Right renal pelvis (tissue), 4 donors: ENCODE measurements around the gene CCDC102A. TPM values are rescaled to one million over a fixed set of nuclear protein-coding genes. Genes with fewer than 3 reads are reported as not detected.

Experiments used
- DNase-seq, 4 donors: peaks; one replicate each; pipeline ENCODE4 v3.0.0-alpha.2; 2013; ENCODE audit warnings: low read depth in 4 of 4, low spot score in 3 of 4, missing footprints in 1 of 4
- polyA plus RNA-seq, 4 donors: library from polyadenylated mRNA; unstranded; fragments of 120-200 nt; gene quantifications; one replicate each; pipeline ENCODE4 v1.2.1, GENCODE V29; 2013; ENCODE audit not compliant: insufficient read length in 4 of 4

Gene CCDC102A
- polyA plus RNA-seq, 4 donors: 17.5 to 20.3 (median 18.0) TPM

DNA sequence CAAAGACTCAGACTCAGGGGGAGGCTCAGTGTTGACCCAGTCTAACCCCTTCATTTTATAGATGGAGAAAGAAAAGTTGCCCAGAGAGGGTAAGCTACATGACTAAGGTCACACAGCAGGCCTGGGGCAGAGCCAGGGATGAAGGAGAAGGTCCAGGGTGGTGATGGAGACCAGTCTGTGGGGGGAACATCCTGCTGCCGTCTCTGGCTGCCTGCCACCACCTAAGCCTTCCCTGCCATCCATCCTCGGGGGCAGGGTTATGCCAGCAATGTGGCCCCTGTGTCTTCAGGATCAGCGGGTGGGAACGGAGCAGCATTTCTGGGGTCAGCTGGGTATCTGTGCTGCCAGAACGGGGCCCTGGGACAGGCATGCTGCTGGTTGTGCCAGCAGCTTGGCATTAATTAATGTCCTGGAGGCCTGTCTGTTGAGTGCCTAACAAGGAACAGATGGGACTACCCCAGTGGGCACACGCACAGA lies 55.6 kb downstream of the CCDC102A start:
- no peak for DNase-seq

DNA sequence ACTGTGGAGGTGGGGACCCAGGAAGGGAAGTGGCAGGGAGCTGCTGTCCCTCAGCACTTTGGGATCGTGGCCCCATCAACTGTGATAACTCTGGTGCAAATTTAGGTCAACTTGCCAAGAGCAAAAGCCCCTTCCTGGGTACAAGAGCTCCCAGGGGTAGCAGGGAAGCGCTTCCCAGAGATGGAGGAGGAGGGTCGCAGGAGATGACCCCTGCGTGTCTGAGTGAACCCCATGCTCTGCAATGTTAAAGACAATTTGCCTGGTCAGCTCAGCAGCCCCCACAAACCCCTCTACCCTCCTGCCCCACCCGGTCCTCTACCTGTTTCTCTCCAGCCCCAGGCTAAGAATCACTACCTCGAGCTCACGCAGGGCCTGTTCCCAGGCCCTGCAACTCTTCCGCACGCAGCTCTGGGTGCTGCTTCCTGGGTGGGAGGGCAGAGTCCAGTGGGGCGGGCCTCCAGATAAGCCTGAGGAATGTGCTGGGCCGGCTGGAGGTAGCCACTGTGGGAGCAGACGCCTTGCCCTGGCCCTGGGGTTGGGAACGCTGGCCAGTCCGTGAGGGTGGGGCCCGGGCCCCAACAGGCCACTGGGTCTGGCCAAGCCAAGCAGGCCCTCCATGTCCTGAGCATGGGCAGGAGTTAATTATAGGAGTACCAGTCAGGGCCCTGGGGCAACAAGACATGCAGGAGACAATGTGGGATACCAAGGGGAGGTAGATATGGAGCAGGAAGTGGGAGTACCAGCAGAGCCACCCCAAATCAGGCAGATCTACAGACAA lies 56.2 kb downstream of the CCDC102A start:
- DNase-seq: no peak

DNA sequence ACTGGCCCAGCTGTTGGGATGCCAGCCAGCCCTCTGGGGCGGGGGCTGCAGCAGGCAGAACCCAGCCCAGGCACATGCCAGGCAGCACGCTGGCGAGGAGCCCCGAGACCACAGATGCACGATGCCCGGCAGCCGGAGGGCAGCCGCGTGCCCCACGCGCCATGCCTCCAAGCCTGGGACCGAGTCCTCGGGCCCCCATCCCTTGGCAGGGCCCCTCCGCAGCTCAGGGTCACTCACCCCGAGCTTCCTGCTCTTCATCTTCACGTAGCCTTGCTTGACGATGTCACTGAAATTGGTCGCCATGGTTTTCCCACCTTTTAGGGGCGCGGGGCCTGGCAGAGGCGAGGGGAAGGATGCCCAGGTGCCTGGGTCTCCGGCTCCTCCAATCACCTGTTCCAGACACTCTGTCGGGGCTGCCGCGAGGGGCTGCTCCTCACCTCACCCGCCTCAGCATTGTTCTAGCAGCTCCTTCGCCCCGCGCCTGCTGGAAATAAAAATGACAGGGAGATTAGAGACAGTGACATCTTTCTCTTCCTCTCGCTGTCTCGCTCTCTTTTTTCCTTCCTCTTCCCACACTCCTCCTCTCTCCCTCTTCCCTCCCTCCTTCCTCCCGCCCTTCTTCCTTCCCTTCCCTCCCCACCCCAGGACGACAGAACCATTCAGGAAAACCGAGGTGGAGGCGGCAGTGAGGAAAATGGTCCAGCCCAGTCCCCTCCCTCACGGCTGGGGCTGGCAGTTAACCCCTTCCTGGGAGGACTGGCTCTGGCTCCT lies 57.0 kb downstream of the CCDC102A start:
- DNase-seq: no peak

DNA sequence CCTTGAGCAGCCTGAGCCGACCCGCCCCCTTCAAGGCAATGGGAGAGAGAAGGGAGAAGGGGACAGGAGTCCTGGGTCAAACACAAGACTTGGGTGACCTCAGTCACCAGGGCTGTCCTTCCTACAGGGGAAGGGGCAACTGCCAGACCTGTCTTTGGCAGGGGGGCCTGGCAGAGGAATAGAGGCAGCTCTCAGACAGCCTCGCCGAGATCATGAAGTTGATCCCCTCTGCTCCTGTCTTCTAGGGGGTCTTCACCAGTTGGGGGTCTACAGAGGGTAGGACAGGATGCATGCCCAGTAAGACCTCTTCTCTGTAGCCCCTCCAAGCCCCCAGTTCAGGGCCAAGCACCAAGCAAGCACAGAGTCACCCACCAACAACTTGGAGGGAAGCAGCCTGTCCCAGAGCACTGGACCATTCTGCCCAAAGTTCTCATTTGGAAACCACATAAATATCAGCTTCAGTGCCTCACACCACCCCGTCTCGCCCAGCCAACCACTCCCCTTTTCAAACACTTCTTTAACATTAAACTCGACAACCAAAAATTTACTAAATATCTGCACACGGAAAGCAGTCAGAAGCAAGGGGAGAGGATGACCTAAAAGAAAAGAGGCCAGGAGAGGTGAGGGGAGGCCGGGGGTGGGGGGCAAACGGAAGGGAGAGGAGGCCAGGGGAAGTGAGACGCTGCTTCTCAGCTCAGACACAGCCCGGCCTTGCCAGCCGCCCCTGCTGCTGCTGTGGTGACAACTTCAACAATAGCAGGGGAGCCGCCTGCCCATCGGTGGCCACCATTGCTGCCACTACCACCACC lies 57.8 kb downstream of the CCDC102A start:
- no peak for DNase-seq

DNA sequence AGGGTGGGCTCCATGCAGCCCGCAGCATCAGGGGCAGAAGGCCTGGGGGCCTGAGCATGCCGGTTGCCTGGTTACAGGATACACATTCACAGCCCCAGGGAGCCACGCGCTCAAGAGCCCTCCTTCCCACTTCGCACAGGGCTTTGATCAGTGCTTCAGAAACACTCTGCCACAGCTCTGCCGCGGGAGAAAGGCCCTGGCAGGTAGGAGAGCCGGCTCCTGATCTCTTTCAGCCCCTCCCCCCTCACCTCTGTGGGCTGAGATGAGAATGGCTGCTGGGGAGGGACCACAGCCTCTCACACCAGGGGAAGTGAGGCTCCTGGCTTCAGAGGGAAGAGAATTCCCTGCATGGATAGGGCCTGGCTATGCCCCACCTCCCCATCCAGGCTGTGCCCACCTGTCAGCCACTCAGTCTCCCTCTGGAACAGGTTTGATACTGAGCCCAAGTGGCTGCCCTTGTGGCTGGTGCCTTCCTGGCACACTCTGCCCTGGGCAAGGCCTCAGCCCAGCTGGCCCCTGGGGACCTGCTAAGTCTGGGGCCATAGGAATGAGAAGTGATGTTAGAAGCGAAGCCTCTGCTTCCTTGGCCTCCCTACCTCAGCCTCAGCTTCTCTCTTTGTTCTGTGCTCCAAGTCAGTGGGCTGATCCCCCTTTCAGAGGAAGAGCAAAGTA lies 58.7 kb downstream of the CCDC102A start:
- DNase-seq: no peak

DNA sequence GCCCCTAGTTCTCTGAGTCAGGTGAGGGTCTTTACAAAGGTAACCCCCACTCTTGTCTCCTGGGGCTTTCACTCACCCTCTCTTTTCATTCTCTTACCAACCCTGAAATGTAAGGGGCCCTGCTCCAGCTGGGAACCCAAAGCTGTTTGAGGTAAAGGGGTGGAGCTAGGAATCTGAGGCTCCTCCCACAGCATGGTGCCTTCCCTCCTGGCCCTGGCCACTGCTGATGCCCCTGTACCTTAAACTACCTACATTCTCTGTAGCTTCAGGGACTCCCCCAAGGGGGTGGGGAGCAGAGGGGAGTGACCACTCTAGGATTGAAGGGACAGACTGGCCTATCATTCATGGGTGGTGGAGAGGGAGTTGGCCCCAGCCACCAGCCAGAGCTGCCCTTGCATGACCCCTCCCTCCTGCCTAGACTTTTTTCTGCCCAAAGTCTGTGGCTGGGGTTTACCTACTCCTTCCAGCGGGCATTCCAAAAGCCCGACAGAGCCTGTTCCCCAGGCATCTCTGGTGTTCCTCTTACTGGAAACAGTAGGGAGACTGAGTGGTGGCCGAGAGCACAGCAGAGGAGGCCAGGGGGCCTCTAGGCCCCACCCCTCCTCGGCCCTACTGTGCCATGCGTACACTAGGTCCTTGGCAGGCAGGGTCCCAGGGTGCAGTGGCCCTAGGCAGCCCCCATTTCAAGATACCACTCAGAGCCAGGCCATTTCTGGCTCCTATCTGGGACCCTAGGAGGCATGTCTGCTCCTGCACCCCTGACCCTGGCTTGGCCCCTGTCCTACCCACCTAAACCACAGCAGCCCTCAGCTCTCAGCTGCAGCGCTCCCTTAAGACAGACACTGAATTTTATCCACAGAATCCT lies 59.6 kb downstream of the CCDC102A start:
- no peak for DNase-seq

DNA sequence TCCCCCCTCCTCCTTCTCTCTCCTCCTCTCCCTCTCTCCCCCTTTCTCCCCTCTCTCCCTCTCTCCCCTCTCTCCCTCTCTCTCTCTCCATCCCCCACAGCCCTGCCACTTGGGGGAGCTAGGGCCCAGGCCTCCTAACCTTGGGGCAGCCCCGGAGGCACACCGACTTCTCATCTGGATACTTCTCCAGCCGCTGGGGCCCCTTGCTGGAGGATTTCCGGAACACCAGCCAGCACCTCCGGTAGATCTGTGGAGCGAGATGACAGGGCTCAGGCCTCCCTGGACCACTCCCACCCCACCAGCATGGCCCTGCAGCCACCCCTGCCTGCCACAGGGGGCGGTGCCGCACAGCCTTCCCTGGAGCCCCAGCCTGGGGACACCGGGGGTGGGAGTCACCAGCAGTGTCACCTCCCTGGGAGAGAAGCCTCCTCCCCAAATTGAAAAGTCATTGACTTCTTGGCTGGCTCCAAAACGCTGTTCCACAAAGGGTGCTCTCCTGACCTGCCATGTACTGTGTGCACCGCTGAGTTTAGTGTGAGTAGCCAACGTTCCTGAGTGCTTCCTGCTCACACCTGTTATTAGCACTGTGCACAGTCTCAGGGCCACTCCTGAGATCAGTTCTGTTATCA lies 60.5 kb downstream of the CCDC102A start:
- DNase-seq: no peak

DNA sequence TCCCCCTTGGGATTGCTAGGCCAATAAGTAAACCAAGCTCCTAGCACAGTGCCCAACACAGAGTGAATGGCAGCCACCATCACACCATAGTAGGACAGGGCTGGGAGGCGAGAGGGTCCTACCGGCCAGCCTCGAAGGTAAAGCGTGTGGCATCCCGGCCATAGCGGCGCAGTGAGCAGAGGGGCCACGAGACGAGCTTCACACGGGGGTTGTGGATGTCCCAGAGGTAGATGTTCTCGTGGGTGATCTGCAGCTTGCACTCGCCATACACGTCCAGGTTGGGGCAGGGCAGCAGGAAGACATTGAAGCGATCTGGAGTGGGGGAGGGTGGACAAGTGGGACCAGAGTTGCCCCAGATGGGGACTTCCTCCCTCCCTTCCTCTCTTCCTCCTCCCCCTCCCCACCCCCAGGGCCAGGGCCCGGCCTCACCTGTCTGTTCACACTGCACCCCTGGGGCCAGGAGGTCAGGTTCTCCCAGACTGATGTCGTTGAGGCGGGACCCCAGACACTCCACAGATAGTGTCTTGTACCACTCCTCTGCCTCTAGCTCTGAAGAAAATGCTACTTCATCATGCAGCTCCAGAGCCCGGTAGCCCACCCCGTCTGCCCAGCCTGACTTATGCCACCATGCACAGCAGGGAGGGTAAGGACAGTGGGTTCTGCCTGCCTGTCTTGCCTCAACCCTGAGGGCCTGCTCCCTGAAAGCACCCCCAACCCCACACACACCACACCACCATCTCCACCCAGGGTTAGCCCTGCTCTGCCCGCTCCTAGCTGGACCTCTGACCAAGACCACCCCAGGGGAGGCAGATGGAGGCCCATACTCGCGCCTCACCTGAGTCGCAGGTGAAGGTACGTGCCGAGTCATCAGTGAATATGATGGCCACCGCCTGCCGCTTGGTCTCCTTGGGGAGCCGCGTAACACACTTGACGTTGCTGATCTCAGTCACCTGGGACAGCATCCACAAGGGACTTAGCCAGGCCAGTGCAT lies 61.4 kb downstream of the CCDC102A start:
- no peak for DNase-seq

DNA sequence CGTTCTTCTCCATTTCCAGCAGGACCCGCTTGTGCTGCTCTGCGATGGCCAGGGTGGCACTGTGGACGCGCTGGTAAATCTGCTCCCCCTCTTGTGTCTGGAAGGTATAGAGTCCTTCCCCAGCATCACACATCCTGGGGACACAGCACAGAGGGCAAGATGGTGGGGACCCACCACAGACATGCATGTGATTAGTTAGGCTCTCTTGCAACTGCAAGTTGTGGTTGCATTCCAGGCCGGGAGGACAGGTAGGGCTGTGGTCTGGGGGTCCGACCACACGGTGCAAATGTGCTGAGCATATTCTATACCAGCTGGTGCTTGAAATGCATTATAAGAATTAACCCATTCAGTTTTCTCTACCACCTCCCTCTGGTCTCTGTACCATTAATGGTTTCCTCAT lies 62.5 kb downstream of the CCDC102A start:
- DNase-seq: no peak

DNA sequence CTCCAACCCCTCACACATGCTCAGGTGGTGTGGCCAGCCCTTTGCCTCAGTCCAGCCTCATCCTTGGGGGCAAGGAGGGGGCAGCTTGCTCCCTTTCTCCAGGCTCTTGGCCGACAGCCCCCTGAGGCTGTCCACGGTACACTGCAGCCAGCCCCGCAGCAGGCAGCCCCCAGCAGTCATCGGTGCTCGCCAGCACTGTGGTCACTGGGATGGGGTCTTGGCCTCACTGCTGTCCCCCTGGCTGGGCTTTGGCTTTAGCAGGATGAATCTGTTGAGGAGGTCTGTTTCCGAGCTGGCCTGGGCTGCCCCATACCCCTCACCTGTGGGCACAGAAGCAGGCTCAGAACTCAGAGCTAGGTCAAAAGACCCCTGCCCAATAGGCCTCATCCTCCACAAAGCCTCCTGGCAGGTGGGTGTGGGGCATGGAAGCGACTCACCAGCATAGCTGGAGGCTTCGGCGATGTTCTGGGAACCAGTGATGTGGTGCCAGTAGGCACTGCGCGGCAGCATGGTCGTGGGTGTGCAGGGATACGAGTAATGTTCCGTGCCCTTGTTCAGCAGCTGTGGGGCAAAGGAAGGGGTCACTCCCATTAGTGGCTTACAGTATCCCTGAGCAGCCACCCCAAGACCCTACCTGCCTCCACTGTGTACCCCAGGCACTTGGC lies 63.1 kb downstream of the CCDC102A start:
- no peak for DNase-seq

DNA sequence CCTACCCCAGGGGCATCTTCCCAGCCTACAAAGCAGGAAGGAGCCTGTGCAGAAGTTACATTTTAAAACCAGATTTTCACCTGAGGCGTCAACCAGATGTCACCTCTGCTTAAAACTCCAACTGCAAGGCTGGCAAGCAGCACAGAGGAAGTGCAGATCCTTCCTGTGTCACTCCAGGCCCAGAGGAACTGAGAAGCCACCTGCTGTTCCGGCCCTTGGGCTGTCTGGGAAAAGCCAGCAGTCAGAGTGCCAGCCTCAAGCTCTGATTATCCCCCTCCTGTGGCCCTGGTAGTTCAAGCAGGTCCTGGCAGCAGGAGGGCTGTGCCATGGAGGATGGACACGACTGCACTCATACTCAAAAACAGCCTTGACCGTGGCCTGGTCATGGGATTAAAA lies 63.7 kb downstream of the CCDC102A start:
- DNase-seq: no peak

DNA sequence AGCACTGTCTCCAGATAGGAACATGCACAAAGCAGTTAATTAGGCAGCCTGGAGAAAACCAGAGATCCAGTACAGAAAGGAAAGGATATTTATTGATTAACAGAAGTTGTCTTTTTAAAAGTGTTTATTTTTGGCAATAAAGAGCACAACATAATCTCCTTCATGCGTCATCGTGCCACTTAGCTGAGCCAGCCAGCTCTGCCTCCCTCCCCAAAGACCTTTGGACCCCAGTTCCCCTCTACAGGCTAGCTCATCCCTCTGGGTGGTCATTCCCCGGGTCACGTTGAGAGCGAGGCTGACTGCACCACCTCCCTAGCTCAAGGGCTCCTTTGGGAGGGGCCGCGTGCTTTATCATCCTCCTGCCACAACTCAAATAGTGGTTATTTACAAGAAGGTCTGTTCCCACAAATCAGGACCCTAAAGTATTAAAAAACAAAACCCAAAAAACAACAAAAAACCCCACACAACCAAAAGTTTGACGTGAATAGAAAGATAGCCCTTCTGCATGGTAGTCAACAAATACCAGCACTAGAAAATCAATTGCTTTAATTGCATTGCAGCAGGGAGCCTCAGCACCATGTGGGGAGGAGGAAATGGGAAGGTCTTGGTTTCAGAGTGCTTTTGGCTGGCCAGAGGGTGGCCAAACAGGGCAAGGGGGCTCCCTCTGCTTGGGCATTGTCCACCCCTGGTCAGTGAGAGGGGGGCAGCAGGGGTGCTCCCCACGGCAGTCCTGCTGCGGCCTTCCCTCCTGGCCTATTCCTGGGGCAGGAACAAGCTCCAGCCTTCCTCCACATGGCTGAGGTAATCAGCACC lies 64.3 kb downstream of the CCDC102A start:
- no peak for DNase-seq

DNA sequence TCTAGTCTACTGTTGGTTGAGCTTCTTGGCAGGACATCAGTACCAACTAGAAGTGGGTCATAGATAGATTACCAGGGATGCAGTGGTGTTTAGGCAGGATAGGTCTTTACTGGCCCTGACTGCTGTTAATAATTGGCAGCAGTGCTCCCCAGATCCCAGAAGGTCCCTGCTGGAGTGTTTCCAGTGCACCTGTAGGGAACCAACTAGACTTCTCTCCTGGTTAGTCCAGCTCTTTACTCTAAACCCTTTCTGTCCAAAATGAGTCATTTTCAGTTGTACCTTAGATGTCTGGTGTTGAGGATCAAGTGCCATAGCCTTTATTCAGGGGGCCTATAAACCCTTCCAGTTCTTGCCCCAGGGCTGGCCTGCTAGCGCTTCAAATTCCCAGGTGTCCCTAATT lies 65.2 kb downstream of the CCDC102A start:
- DNase-seq: no peak

DNA sequence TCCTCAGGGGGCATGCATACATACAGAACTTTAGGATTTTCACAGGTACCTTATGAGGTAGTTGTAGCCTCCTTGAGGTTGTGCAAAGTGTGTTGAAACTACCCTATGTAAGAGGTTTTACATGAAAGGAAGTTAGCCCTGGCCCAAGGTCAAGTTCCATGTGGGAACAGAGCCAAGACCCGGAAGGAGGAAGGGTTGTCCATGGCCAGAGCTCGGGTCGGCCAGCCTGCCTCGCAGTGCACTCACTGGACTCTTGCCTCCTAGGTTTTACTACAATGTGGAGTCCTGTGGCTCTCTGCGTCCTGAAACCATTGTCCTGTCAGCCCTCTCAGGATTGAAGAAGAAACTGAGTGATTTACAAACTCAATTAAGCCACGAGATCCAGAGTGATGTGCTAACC lies 65.7 kb downstream of the CCDC102A start:
- no peak for DNase-seq

DNA sequence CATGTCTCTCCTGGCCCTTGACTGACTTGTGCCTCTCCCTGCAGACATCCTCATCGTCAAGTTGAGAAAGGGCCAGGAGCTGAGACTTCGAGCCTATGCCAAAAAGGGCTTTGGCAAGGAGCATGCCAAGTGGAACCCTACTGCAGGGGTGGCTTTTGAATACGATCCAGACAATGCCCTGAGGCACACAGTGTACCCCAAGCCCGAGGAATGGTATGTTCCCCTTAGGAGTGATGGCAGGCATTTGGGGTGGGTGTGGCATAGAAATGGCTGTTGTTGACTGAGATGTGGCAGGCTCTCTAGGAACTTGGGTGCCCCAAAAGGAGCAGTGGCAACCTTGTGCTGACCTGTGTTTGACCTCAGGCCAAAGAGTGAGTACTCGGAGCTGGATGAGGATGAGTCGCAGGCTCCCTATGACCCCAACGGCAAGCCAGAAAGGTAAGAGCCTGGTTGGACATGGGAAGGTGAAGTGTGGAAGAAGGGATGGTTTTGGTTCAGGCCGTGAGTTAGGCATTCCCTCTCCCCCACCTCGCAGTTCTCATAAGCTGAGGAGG lies 66.4 kb downstream of the CCDC102A start:
- DNase-seq: no peak

DNA sequence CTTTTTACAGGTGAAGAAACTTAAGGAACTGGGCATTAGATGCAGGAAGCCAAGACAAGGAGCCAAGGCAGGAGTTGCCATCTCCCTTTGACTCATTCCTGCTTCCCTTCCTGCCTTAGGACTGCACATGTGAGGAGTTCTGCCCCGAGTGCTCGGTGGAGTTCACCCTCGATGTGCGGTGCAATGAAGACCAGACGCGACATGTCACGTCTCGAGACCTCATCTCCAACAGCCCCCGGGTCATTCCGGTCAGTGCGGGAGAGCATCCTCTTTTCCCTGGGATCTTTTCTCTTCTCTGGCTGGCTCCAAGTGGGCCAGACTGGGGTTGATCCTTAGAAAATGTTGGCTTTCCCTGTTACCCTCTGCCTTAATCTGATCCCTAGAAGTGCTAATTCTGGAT lies 67.3 kb downstream of the CCDC102A start:
- no peak for DNase-seq
